PC-9 (cell line): Measurements from ENCODE around the gene VAV2.

ENCODE experiments used
- CTCF ChIP-seq: fragments of 200-600 bp; sonication (generic); conservative IDR thresholded peaks from 2 replicates; pipeline ENCODE4 v1.6.1; 2017; ENCODE audit warnings: mixed run types, antibody characterized with exemption, mild to moderate bottlenecking, moderate library complexity
- EZH2 ChIP-seq: fragments of 200-600 bp; sonication (generic); IDR thresholded peaks from 2 replicates; pipeline ENCODE4 v1.8.0; 2017; ENCODE audit warnings: antibody characterized with exemption, low read depth

- TF ChIP-seq CTCF (no peak), EZH2 (no peak)
Measured at GRCh38 chr9:133788819-133789717, 203.1 kb downstream of the VAV2 start.
